ENCODE measurements around the gene NETO1.

The NETO1 gene

GRCh38 chr18:72721330-72721729 lies 146.5 kb downstream of the NETO1 start:
- no peak for DNase-seq

- no peak for DNase-seq
These were observed 147.7 kb downstream of the NETO1 start for GRCh38 chr18:72720116-72720515.

- no peak for DNase-seq
These were observed 163.6 kb downstream of the NETO1 start for GRCh38 chr18:72704202-72704601.

GRCh38 chr18:72700961-72701710 lies 166.7 kb downstream of the NETO1 start:
- DNase-seq: no peak

- DNase-seq: no peak
These were observed 170.1 kb downstream of the NETO1 start for GRCh38 chr18:72697706-72698105.

GRCh38 chr18:72692595-72692994 lies 175.2 kb downstream of the NETO1 start:
- DNase-seq: no peak

All from stimulated activated CD8-positive, alpha-beta memory T cell treated with anti-CD3 and anti-CD28 coated beads, Interleukin-4, amount 100 ng/mL, for 48 hours (primary cell).